ENCODE data around the gene CFAP97.
A peak's percentile ranks its signal among the peaks of the same experiment; 100 is the strongest.
"Not testable (repeated sequence)": the region's sequence is repeated elsewhere in the genome, so short reads cannot be mapped to it uniquely, and the experiment has no call there.

Gene CFAP97

DNA sequence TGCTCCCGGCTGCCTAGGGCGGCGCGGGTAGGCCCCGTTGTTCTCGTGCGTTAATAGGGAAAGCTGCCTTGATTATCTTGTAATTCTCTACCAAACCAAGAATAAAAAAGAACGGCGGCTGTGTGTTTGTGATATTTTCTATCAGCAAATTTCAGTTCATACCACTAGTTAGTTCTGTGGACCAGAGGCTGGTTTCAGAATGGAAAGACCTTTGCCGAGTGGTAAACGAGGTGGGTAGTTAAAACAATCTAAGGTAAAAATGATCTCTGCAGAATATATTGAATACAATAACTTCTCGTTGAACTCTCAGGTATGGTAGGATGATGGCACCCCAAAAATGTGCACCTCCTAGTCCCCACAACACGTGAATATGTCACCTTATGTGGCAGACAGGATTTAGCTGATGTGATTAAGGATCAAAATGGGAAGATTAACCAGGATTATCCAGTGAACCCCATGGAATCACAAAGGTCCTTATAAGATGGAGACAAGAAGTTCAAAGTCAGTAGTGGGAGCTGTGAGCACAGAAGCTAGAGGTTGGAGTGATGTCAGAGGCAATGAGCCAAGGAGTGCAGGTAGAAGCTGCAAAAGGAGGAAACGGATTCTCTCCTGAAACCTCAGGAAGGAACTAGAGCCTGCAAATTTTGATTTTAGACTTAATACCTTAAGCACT, 574 bp upstream of the CFAP97 start:
- H3K9ac ChIP-seq (ENCODE audit: low read length) = peak overlapping the region; percentile 62
- peaks cover 22% of the 10 kb centered on the region for H3K4me1 ChIP-seq (ENCODE audit: low read length)
- TF ChIP-seq, protein P1, sequence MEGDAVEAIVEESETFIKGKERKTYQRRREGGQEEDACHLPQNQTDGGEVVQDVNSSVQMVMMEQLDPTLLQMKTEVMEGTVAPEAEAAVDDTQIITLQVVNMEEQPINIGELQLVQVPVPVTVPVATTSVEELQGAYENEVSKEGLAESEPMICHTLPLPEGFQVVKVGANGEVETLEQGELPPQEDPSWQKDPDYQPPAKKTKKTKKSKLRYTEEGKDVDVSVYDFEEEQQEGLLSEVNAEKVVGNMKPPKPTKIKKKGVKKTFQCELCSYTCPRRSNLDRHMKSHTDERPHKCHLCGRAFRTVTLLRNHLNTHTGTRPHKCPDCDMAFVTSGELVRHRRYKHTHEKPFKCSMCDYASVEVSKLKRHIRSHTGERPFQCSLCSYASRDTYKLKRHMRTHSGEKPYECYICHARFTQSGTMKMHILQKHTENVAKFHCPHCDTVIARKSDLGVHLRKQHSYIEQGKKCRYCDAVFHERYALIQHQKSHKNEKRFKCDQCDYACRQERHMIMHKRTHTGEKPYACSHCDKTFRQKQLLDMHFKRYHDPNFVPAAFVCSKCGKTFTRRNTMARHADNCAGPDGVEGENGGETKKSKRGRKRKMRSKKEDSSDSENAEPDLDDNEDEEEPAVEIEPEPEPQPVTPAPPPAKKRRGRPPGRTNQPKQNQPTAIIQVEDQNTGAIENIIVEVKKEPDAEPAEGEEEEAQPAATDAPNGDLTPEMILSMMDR (IDR thresholded peaks at IDR 0.05; ENCODE audit: low read depth, low read length) = no peak
- no peak for TF ChIP-seq EZH2phosphoT487 (IDR thresholded peaks at IDR 0.05; ENCODE audit: low read depth)
- peak overlapping the region; percentile 59 for H3K27ac ChIP-seq (ENCODE audit: low read length)
- no peaks in the 10 kb centered on the region for H3K9me3 ChIP-seq (ENCODE audit: insufficient read depth, low read length)
- H3K4me3 ChIP-seq (ENCODE audit: low read length) = peak overlapping the region; percentile 81
- H4K20me1 ChIP-seq (ENCODE audit: insufficient read depth, low read length) = no peaks in the 10 kb centered on the region
- peaks cover 41% of the 10 kb centered on the region for H3K79me2 ChIP-seq (ENCODE audit: low read length)
- H3K4me2 ChIP-seq (ENCODE audit: low read length) = peak overlapping the region; percentile 84
- H3K36me3 ChIP-seq (replicated peaks; ENCODE audit: low read depth, low read length) = no peaks in the 10 kb centered on the region
- no peak overlapping the region for H2AFZ ChIP-seq (ENCODE audit: low read depth, low read length)
- no peaks in the 10 kb centered on the region for H3K27me3 ChIP-seq (ENCODE audit: low read depth, low read length)

DNA sequence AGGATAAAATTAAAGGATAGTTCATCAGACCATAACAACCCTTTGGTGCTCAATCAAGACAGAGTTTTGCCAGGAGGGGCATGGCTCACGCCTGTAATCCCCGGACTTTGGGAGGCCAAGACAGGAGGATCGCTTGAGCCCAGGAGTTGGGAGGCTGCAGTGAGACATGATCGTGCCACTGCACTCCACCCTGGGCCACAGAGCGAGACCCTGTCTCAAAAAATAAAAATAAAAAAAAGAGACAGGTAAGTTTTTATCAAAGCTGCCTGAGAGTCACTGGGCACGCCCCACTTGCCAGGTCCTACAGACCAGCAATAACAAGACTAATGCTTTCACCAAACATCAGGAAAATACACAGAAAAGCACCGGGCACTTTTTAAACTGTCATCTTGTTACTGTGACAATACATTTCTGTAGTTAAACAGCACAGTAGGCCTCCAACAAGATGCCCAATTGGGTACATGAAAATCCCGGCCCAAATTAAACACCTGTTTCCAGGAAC, 765 bp downstream of the CFAP97 start:
- H3K36me3 ChIP-seq (replicated peaks; ENCODE audit: low read depth, low read length) = no peaks in the 10 kb centered on the region
- H3K27me3 ChIP-seq (ENCODE audit: low read depth, low read length) = no peaks in the 10 kb centered on the region
- H4K20me1 ChIP-seq (ENCODE audit: insufficient read depth, low read length) = no peaks in the 10 kb centered on the region
- H3K79me2 ChIP-seq (ENCODE audit: low read length) = peaks cover 42% of the 10 kb centered on the region
- H3K9me3 ChIP-seq (ENCODE audit: insufficient read depth, low read length) = no peaks in the 10 kb centered on the region
- H2AFZ ChIP-seq (ENCODE audit: low read depth, low read length) = no peak overlapping the region
- H3K4me2 ChIP-seq (ENCODE audit: low read length) = peak overlapping the region; percentile 65
- H3K4me1 ChIP-seq (ENCODE audit: low read length) = peaks cover 22% of the 10 kb centered on the region
- peak overlapping the region; percentile 81 for H3K4me3 ChIP-seq (ENCODE audit: low read length)
- H3K27ac ChIP-seq (ENCODE audit: low read length) = peak overlapping the region; percentile 67
- TF ChIP-seq, protein P1 (IDR thresholded peaks at IDR 0.05; ENCODE audit: low read depth, low read length) = no peak
- TF ChIP-seq EZH2phosphoT487 (IDR thresholded peaks at IDR 0.05; ENCODE audit: low read depth) = no peak
- H3K9ac ChIP-seq (ENCODE audit: low read length) = peak overlapping the region; percentile 78

DNA sequence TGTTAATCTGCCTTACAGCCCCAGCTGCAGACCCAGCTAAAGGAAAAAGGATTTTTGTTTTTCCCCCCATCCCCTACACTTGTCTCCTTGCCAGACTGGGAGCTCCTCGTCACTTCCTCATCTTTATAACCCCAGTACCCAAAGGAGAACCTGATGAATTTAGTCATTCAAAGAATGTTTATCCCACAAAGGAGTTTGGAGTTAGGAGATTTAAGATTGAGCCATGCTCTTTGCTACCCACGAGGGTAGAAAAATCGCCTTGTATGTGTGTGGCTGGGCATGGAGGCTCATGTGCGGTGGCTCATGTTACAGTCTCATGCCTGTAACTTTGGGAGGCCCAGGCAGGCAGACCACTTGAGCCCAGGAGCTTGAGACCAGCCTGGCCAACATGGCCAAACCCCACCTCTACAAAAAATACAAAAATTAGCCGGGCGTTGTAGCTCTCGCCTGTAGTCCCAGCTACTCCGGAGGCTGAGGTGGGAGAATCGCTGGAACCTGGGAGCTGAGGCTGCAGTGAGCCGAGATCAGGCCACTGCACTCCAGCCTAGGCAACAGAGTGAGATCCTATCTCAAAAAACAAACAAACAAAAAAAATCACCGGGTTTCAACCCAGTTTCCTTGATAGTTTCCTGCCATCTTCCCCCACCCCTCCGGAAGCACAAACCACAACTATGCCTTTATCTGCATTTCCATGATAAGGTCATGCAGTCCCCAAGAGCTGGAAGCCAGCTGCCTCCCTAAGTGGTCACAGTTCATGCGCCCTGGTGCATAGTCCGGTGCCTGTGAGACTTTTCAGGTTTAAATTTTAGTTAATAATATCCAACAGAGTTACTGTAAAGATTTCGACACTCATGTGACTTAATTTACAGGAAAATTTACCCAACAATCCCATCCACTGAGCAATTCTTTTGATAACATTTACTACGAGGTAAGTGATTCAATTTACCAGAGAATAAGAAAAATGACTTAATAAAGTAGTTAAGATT, 1.5 kb downstream of the CFAP97 start:
- Histone ChIP-seq H2AFZ (ENCODE audit: low read depth, low read length) (no peak overlapping the region), H3K4me3 (ENCODE audit: low read length) (peak overlapping the region; percentile 81), H3K79me2 (ENCODE audit: low read length) (peaks cover 45% of the 10 kb centered on the region), H3K9ac (ENCODE audit: low read length) (peak overlapping the region; percentile 78), H3K4me2 (ENCODE audit: low read length) (peak overlapping the region; percentile 65), H3K9me3 (ENCODE audit: insufficient read depth, low read length) (no peaks in the 10 kb centered on the region), H3K4me1 (ENCODE audit: low read length) (peaks cover 22% of the 10 kb centered on the region), H3K27me3 (ENCODE audit: low read depth, low read length) (no peaks in the 10 kb centered on the region), H4K20me1 (ENCODE audit: insufficient read depth, low read length) (no peaks in the 10 kb centered on the region), H3K36me3 (replicated peaks; ENCODE audit: low read depth, low read length) (no peaks in the 10 kb centered on the region), H3K27ac (ENCODE audit: low read length) (no peak overlapping the region)
- TF ChIP-seq EZH2phosphoT487 (IDR thresholded peaks at IDR 0.05; ENCODE audit: low read depth) = no peak
- TF ChIP-seq, protein P1 (IDR thresholded peaks at IDR 0.05; ENCODE audit: low read depth, low read length) = no peak

DNA sequence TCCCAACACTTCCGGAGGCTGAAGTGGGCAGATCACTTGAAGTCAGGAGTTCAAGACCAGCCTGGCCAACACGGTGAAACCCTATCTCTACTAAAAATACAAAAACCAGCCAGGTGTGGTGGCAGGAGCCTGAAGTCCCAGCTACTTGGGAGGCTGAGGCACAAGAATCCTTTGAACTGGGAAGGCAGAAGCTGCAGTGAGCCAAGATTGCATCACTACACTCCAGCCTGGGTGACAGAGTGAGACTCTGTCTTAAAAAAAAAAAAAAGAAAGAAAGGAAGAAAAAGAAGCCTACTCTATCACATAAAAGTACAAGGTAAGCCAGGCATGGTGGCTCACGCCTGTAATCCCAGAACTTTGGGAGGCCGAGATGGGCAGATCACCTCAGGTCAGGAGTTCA, 5.6 kb downstream of the CFAP97 start:
- H3K27me3 ChIP-seq (ENCODE audit: low read depth, low read length); H4K20me1 ChIP-seq (ENCODE audit: insufficient read depth, low read length); H3K36me3 ChIP-seq (replicated peaks; ENCODE audit: low read depth, low read length); H3K9ac ChIP-seq (ENCODE audit: low read length); H2AFZ ChIP-seq (ENCODE audit: low read depth, low read length); H3K4me2 ChIP-seq (ENCODE audit: low read length); H3K4me3 ChIP-seq (ENCODE audit: low read length); H3K27ac ChIP-seq (ENCODE audit: low read length); H3K9me3 ChIP-seq (ENCODE audit: insufficient read depth, low read length): not testable (repeated sequence)
- Histone ChIP-seq H3K4me1 (ENCODE audit: low read length) (peaks cover 11% of the 10 kb centered on the region; the same call in 1 of the 2 replicates), H3K79me2 (ENCODE audit: low read length) (peaks cover 44% of the 10 kb centered on the region)
